HT-29 (cell line): Measurements from ENCODE around the gene SLC7A5. TPM values are rescaled to one million over a fixed set of nuclear protein-coding genes. Genes with fewer than 3 reads are reported as not detected.
"Not testable (repeated sequence)": the region's sequence is repeated elsewhere in the genome, so short reads cannot be mapped to it uniquely, and the experiment has no call there.

Source experiments
- DNase-seq: peaks from one replicate; pipeline ENCODE4 v3.0.0-alpha.2; 2015; ENCODE audit warnings: low spot score
- total RNA-seq: library from RNA; depleted of rRNA; stranded (reverse); fragments of >200 nt; shearing (Covaris generic); gene quantifications from 2 replicates; pipeline ENCODE4 v1.2.3, GENCODE V29; 2014; rRNA removed

The SLC7A5 gene
- 125 and 147 TPM in 2 replicates for total RNA-seq

- DNase-seq: peak; percentile 76
Measured at GRCh38 chr16:87869061-87869878, at the start of gene SLC7A5. Gene SLC7A5 (minus strand): TSS chr16:87869507. CDS start chr16:87869422, 85 bp downstream.

GRCh38 chr16:87918338-87918737 is 49.0 kb upstream of the SLC7A5 start:
- DNase-seq: no peak

- DNase-seq: no peak
Measured at GRCh38 chr16:87917503-87917902, 48.2 kb upstream of the SLC7A5 start.

GRCh38 chr16:87914812-87915211 is 45.5 kb upstream of the SLC7A5 start:
- no peak for DNase-seq

GRCh38 chr16:87914021-87914725 is 44.9 kb upstream of the SLC7A5 start:
- not testable (repeated sequence) for DNase-seq

GRCh38 chr16:87912691-87913090 is 43.4 kb upstream of the SLC7A5 start:
- not testable (repeated sequence) for DNase-seq

- not testable (repeated sequence) for DNase-seq
Measured at GRCh38 chr16:87911106-87911763, 41.9 kb upstream of the SLC7A5 start.

- peak; percentile 78 for DNase-seq
Measured at GRCh38 chr16:87909203-87909935, 40.1 kb upstream of the SLC7A5 start.

- not testable (repeated sequence) for DNase-seq
Measured at GRCh38 chr16:87908101-87908500, 38.8 kb upstream of the SLC7A5 start.

- not testable (repeated sequence) for DNase-seq
Measured at GRCh38 chr16:87905521-87905920, 36.2 kb upstream of the SLC7A5 start.

- not testable (repeated sequence) for DNase-seq
Measured at GRCh38 chr16:87904963-87905362, 35.7 kb upstream of the SLC7A5 start.

GRCh38 chr16:87900489-87900888 is 31.2 kb upstream of the SLC7A5 start:
- not testable (repeated sequence) for DNase-seq

GRCh38 chr16:87897521-87898505 is 28.5 kb upstream of the SLC7A5 start:
- no peak for DNase-seq

- DNase-seq: not testable (repeated sequence)
Measured at GRCh38 chr16:87896924-87897520, 27.7 kb upstream of the SLC7A5 start.

GRCh38 chr16:87896176-87896890 is 27.0 kb upstream of the SLC7A5 start:
- DNase-seq: not testable (repeated sequence)

GRCh38 chr16:87895641-87896141 is 26.4 kb upstream of the SLC7A5 start:
- DNase-seq: no peak

- not testable (repeated sequence) for DNase-seq
Measured at GRCh38 chr16:87894005-87894404, 24.7 kb upstream of the SLC7A5 start.

GRCh38 chr16:87891764-87892163 is 22.5 kb upstream of the SLC7A5 start:
- DNase-seq: no peak

- not testable (repeated sequence) for DNase-seq
Measured at GRCh38 chr16:87889762-87890161, 20.5 kb upstream of the SLC7A5 start.
